Keratinocyte (primary cell): ENCODE data around the gene FAM83D. TPM values are rescaled to one million over a fixed set of nuclear protein-coding genes. Genes with fewer than 3 reads are reported as not detected.

ENCODE experiments used
- DNase-seq: peaks from one replicate; pipeline ENCODE4 v3.0.0-alpha.2; 2011; ENCODE audit warnings: low read depth, missing footprints, low spot score
- FAIRE-seq: peaks from 2 replicates; lab custom pipeline; 2011; peaks lifted over from hg19 to GRCh38; lab: Jason Lieb, UNC
- H2AFZ ChIP-seq: 2 replicates; pipeline ENCODE4 v1.6.0; 2012; ENCODE audit warnings: low read length, control low read depth, inconsistent platforms; ENCODE audit not compliant: control insufficient read depth
- H3K27ac ChIP-seq: 2 replicates; pipeline ENCODE4 v1.5.1; 2011; ENCODE audit warnings: low read length; ENCODE audit not compliant: control insufficient read depth, insufficient read depth
- H3K27me3 ChIP-seq: 3 replicates; pipeline ENCODE4 v1.6.0; 2011; ENCODE audit warnings: low read length; ENCODE audit not compliant: control insufficient read depth, insufficient read depth; ENCODE audit errors: extremely low read depth
- H3K36me3 ChIP-seq, 2 experiments: 2 replicates in 1 of 2; 3 replicates in 1 of 2; pipeline ENCODE4 v1.5.1; 2011; ENCODE audit warnings: low read length in 2 of 2, mild to moderate bottlenecking in 1 of 2; ENCODE audit not compliant: control insufficient read depth in 2 of 2, insufficient read depth in 2 of 2; ENCODE audit errors: extremely low read depth in 1 of 2
- H3K4me1 ChIP-seq: 3 replicates; pipeline ENCODE4 v1.5.1; 2011; ENCODE audit warnings: low read length; ENCODE audit not compliant: control insufficient read depth, insufficient read depth; ENCODE audit errors: extremely low read depth
- H3K4me2 ChIP-seq: 3 replicates; pipeline ENCODE4 v1.6.0; 2011; ENCODE audit warnings: low read depth, low read length; ENCODE audit not compliant: control insufficient read depth, insufficient read depth; ENCODE audit errors: extremely low read depth
- H3K4me3 ChIP-seq, 3 experiments: fragments of 200-600 bp in 1 of 3; sonication (generic) in 1 of 3; 2 replicates in 2 of 3; 3 replicates in 1 of 3; pipeline ENCODE4 v1.5.1; 2011 to 2016; ENCODE audit warnings: low read length in 3 of 3, mild to moderate bottlenecking in 3 of 3, control low read depth in 2 of 3, inconsistent platforms in 1 of 3, low read depth in 1 of 3, mixed read lengths in 1 of 3, mixed run types in 1 of 3, moderate library complexity in 1 of 3; ENCODE audit not compliant: control insufficient read depth in 2 of 3, insufficient read depth in 2 of 3; ENCODE audit errors: extremely low read depth in 1 of 3
- H3K79me2 ChIP-seq: 2 replicates; pipeline ENCODE4 v1.6.0; 2012; ENCODE audit warnings: low read length; ENCODE audit not compliant: control insufficient read depth, insufficient read depth
- H3K9ac ChIP-seq: 3 replicates; pipeline ENCODE4 v1.6.0; 2011; ENCODE audit warnings: low read length; ENCODE audit not compliant: control insufficient read depth, insufficient read depth; ENCODE audit errors: extremely low read depth
- H3K9me1 ChIP-seq: 3 replicates; pipeline ENCODE4 v1.6.0; 2011; ENCODE audit warnings: low read length; ENCODE audit not compliant: control insufficient read depth, insufficient read depth; ENCODE audit errors: extremely low read depth
- H3K9me3 ChIP-seq: 2 replicates; pipeline ENCODE4 v1.5.1; 2012; ENCODE audit warnings: low read depth, low read length; ENCODE audit not compliant: control insufficient read depth
- H4K20me1 ChIP-seq: 3 replicates; pipeline ENCODE4 v1.6.0; 2011; ENCODE audit warnings: low read length; ENCODE audit not compliant: control insufficient read depth, insufficient read depth; ENCODE audit errors: extremely low read depth
- EZH2 ChIP-seq: IDR thresholded peaks from one replicate; pipeline ENCODE4 v1.6.1; 2012; ENCODE audit warnings: inconsistent platforms, mild to moderate bottlenecking, low read length, moderate library complexity
- dilution Hi-C: fragments of 300-500 bp; cut with MboI; formaldehyde crosslinking; loops from one replicate; pipeline ENCODE4 v1.7.0; 2020; ENCODE audit warnings: low sequenced_read_pairs; ENCODE audit not compliant: extremely low pct_ligation_motif_present
- polyA plus RNA-seq, 5 experiments: library from polyadenylated mRNA; depleted of rRNA in 3 of 5; stranded (reverse) in 3 of 5; stranded (forward) in 1 of 5; unstranded in 1 of 5; fragments of >200 nt; gene quantifications; 1 replicate in 1 of 5; 2 replicates in 3 of 5; 3 replicates in 1 of 5; pipeline versions ENCODE4 v1.2.1 to v1.2.3, GENCODE V29; 2011 to 2012; ENCODE audit warnings: missing spikeins in 2 of 5, low read depth in 1 of 5, low replicate concordance in 1 of 5
- TF ChIP-seq, protein P1 (sequence below), 3 experiments: IDR thresholded peaks in 1 of 3; conservative IDR thresholded peaks in 1 of 3; optimal IDR thresholded peaks in 1 of 3; 2 replicates in 2 of 3; 3 replicates in 1 of 3; pipeline versions ENCODE3 to v1.5.1; 2011; ENCODE audit warnings: low read length in 3 of 3, mild to moderate bottlenecking in 3 of 3, moderate library complexity in 2 of 3, control low read depth in 1 of 3, inconsistent platforms in 1 of 3; ENCODE audit not compliant: insufficient read depth in 2 of 3; ENCODE audit errors: extremely low read depth in 1 of 3

The FAM83D gene
- polyA plus RNA-seq, 1 donor (not counting 4 experiments of a cell fraction or from before 2014, with no cell fraction given), result 32.1 TPM

DNA sequence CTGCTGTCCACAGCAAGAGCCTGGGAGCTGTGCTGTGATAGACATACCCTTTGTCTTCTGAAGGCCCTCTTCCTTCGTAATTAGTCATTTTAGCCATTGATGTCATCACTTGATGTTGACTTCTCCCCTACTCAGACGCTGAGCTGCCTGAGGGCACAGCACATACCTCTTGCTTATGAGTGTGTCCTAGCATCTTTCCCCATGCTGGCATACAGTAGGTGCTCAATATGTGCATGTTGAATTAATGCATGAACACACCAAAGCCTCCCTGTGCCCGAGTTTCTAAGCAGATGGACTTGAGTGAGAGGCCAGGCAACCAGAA, 35.8 kb upstream of the FAM83D start:
- Histone ChIP-seq H3K79me2 (no peaks in the 10 kb centered on the region), H3K4me1 (no peaks in the 10 kb centered on the region), H3K9me3 (no peaks in the 10 kb centered on the region), H3K9me1 (no peaks in the 10 kb centered on the region), H3K27ac (no peak overlapping the region), H2AFZ (no peak overlapping the region), H4K20me1 (peaks cover 2% of the 10 kb centered on the region), H3K9ac (no peak overlapping the region), H3K4me3 (no peak overlapping the region), H3K27me3 (peaks cover 8% of the 10 kb centered on the region), H3K4me2 (no peak overlapping the region), H3K36me3 (no peaks in the 10 kb centered on the region)
- no peak for FAIRE-seq
- dilution Hi-C loops, result no loop called here
- DNase-seq, result no peak
- TF ChIP-seq, protein P1, sequence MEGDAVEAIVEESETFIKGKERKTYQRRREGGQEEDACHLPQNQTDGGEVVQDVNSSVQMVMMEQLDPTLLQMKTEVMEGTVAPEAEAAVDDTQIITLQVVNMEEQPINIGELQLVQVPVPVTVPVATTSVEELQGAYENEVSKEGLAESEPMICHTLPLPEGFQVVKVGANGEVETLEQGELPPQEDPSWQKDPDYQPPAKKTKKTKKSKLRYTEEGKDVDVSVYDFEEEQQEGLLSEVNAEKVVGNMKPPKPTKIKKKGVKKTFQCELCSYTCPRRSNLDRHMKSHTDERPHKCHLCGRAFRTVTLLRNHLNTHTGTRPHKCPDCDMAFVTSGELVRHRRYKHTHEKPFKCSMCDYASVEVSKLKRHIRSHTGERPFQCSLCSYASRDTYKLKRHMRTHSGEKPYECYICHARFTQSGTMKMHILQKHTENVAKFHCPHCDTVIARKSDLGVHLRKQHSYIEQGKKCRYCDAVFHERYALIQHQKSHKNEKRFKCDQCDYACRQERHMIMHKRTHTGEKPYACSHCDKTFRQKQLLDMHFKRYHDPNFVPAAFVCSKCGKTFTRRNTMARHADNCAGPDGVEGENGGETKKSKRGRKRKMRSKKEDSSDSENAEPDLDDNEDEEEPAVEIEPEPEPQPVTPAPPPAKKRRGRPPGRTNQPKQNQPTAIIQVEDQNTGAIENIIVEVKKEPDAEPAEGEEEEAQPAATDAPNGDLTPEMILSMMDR (optimal IDR thresholded peaks at IDR 0.05 in 1 of 3, IDR thresholded peaks at IDR 0.05 in 1 of 3, conservative IDR thresholded peaks at IDR 0.05 in 1 of 3; ENCODE audit: extremely low read depth in 1 of 3, insufficient read depth in 2 of 3, low read length in 3 of 3), result no peak
- no peak for TF ChIP-seq EZH2

DNA sequence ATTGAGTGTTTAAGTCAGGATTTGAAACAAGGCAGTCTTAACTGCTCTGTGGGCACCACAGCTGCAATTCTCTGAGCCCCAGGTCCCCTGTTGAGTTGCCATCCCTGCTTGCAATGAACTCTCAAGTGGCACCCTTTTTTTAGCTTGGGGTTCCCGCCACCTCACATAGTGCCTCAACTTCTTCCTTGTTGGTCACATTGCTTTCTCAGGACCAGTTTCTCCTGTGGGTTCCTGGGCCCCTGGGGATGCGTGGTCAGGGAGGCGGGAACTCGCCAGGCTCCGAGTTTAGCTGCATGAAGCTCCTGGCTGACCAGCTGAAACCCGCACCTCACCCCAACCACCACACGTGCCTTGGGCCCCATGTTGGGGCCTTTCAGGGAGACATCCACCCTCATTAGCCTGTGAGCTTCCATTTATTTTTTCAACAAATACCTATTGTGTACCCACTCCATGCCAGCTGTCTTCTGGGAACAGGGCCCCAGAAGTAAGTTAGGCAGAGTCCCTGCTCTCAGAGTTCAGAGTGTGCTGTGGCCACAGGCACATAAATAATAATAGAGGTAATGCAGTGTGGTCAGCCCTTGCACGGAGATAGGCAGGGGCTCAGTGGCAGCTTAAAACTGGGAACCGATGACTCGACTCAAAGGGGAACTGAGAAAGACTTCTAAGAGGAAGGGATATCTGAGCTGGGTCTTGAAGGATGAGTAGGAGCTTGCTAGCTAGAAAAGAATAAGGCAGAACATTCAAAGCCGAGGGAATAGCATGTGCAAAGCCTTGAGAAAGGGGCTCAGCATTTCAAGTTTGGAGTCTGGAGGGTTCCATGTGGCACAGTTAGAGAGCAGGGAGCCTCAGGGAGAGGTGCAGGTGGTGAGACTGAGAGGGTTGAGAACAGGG, 33.9 kb upstream of the FAM83D start:
- no peaks in the 10 kb centered on the region for H3K9me1 ChIP-seq
- H3K27ac ChIP-seq, result no peak overlapping the region
- no peak for DNase-seq
- dilution Hi-C loops, result no loop called here
- H3K27me3 ChIP-seq, result peaks cover 9% of the 10 kb centered on the region
- FAIRE-seq, result no peak
- H3K79me2 ChIP-seq, result no peaks in the 10 kb centered on the region
- no peaks in the 10 kb centered on the region for H3K36me3 ChIP-seq
- H3K4me2 ChIP-seq, result no peak overlapping the region
- H2AFZ ChIP-seq, result no peak overlapping the region
- H3K4me3 ChIP-seq, result no peak overlapping the region
- H4K20me1 ChIP-seq, result peaks cover 2% of the 10 kb centered on the region
- H3K4me1 ChIP-seq, result no peaks in the 10 kb centered on the region
- no peak for TF ChIP-seq EZH2
- TF ChIP-seq, protein P1 (optimal IDR thresholded peaks at IDR 0.05 in 1 of 3, IDR thresholded peaks at IDR 0.05 in 1 of 3, conservative IDR thresholded peaks at IDR 0.05 in 1 of 3; ENCODE audit: extremely low read depth in 1 of 3, insufficient read depth in 2 of 3, low read length in 3 of 3), result no peak
- H3K9me3 ChIP-seq, result no peaks in the 10 kb centered on the region
- H3K9ac ChIP-seq, result no peak overlapping the region
